ENCODE data around the gene STAMBP.
A peak's percentile ranks its signal among the peaks of the same experiment; 100 is the strongest.
"Not testable (repeated sequence)": the region's sequence is repeated elsewhere in the genome, so short reads cannot be mapped to it uniquely, and the experiment has no call there.

Gene STAMBP

DNA sequence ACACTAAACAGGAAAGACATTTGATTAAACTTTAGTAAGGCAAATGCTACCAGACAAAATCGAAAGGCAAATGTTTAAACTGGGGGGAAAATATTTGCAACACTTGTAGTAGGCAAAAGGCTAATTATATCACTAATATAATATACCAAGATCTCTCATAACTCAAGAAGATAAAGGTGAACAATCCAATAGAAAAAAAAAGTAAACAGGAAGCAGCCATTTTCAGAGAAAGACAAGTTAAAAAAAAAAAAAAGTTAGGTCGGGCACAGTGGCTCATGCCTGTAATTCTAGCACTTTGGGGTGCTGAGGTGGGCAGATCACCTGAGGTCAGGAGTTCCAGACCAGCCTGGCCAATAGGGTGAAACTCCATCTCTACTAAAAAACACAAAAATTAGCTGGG lies 59.6 kb downstream of the STAMBP start:
- DNase-seq = no peak

DNA sequence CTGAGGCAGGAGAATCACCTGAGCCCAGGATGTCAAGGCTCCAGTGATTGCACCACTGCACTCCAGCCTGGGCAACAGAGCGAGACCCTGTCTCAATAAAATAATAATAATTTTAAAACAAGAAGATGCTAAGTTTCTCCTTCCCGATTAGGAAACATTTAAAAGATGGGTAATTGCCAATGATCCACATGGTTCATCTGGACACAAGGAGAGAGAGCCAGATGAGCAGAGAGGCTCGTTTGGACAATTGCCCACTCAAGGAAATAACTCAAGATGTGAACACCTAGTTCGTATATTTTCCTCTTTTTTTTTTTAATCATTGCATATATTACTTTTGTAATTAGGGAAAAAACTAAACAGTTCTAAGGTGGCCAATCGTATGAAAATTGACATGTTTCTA lies 60.4 kb downstream of the STAMBP start:
- DNase-seq = no peak

DNA sequence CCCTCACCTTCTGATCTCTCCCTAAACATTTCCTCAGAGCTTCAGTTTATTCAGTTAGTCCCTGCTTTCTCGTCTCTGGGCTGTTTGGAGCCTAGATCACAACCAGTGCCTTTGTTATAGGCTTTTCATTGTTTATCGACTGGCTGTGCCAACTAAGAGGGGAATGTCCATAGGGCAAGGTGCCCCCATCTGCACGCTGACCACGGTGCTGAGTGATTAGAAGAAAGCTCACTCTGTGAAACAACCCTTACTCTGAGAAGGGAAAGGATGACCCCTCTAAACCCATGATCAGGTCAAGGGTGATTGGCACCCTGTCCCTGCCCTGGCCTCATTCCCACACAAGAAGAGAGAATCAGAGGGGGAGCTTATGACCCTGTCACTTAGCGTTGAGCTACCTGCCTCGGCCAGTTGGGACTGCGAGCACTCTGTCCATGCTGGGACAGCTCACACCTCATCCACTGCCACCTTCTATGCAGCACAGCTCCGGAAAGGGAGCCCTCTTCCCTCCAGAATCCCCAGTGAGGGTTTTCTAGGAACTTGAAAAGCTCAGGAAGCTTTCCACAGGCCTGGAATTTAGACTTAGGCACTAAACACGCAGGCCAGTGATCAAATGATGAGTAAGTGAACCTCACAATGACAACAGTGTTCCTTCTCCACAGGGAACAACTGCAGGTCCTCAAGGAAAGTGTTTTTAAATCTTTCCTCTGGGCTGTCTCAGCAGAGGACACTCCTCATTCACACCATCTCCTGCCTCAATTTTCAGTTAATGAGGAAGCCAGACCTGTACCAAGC lies 61.7 kb downstream of the STAMBP start:
- DNase-seq = no peak

DNA sequence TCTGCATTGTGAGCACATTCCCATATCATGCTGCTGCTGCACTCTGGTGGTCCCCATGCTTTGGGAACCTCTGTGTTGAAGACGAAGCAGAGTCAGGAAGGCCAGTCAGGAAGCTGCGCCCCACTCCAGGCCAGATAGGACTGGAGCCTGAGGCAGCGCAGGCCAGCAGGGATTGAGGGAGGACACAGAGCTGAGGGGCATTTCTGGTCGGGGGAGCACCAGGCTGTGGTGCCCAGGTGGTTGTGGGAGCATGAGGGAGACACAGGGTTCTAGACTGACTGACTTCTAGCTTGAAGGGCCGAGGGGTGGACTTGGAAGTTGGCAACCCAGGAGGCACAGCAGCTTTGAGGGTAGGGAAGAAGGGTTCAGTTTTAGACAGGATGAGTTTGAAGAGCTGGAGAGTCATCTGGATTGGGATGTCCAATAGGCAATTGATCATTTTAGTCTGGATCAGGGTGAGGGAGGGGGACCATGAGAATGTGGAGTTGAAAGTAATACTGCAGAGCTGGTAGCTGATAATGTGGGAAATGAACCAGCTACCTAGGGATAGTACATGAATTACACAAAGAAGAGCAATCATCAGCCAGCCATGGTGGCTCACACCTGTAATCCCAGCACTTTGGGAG lies 62.6 kb downstream of the STAMBP start:
- no peak for DNase-seq

DNA sequence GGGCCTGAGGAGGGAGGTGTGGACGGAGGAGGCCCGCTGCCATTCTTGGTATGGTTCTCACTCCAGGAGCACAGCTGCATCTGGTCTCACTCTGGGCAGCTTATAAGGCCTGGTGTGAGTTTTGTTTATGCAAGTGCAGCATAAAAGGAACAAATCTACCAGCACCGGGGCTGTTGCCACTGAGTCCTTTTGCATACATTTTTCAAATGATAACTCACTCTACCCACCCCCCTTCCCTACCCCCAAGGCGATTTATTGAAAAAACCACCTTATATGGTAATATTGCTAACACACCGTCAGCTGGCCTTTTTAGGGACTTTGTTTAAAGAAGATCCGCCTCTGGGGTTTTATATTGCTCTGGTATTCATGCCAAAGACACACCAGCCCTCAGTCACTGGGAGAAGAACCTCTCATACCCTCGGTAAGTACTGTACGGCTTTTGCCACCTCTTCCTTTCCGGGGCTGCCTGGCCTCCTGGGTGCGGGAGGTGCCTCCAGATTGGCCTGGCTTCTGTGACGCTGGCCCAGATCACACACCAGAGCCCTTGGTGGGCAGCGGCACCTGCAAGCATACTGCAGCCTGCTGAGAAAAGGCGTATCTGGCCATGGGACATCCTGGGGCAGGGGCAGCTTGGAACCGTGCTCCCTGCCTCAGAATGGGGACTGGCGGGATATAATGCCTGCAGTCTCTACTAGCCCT lies 64.0 kb downstream of the STAMBP start, which contains the start of gene ACTG2:
TSS of gene ACTG2 (plus strand) at position 378 of the 699 bp plus-strand sequence. CDS start 8,304 bp downstream, outside the sequence.
- DNase-seq = no peak

DNA sequence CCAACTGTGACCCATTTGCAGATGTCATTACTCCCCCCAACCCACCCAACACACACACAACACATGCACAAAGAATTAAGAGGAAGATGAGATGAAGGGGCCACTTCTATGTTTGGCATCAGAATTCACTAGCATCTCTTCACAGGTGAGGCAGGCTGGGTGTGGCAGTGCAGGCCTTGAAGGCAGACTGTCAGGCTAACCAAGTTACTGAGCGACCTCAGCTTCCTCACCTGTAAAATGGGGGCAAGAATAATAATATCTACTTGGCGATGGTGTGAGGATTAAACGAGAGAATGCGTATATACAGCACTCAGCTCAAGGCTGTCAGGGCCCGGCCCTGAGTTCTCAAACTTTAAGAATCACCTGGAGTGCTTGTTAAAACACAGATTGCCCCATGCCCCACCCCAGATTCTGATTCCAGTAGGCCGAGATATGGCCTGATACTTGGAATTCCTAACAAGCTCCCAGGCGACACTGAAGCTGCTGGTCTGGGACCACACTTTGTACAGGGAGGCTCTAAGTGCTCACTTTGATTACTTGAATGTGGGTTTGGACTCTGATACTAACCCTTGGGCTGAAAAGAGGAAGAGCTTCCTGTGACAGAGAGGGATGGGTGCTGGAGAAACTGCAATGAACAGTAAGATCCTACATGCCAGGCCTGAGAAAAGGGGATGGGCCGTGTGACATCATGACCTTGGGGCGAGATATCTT lies 65.2 kb downstream of the STAMBP start:
- no peak for DNase-seq

DNA sequence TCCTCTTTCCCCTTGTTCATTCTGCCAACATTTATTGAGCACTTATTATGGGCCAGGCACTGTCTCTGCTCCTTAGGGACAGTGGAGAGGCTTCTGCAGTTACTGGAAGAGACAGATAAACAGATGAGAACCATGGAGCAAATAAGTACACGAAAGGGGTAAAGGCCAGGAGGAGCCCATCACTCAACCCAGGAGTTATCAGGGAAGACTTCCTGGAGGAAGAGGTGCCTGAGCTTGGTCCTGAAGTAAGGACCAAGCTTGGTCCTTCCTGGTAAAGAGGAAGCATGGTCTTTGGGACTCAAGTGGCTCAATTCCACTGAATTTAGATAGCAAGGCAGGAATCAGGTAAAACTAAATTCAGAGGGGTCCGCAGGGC lies 65.7 kb downstream of the STAMBP start:
- no peak for DNase-seq

DNA sequence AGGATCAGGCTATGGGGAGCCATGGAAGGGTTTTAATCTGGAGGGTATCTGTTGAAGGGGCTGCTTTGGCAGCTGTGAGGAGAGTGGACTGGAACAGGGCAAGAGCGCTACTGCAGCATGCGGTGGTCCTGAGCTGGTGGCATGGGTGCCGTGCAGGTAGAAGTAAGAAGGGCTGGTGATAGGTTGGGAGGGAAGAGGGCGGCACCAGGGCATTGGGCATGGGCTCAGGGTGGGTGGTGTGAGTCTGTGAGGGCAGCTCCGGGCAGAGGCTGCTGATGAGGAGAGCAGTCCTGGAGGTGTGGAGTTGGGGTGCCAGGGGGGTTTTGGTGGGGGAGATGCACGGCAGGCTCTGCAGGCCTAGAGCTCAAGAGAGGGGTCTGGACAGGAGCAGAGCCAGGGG lies 66.1 kb downstream of the STAMBP start:
- DNase-seq = no peak

DNA sequence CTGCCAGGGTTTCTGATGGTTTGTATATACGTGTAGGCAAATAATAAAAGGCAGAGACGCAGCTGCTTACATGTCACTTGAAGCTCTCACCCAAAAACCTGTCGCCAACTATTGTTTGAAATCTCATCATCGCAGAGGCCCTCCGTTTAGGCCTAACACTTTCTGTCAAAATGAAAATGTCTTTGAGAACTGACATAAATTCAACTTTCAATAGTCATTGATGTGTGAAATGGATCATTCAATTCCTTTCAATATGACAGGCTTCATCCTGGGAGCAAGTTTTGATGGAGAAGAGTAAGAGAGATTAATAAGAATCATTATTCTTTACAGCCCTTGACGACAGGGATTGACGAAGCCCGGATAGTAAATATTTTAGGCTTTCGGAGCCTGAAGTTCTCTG lies 66.7 kb downstream of the STAMBP start:
- DNase-seq = no peak

DNA sequence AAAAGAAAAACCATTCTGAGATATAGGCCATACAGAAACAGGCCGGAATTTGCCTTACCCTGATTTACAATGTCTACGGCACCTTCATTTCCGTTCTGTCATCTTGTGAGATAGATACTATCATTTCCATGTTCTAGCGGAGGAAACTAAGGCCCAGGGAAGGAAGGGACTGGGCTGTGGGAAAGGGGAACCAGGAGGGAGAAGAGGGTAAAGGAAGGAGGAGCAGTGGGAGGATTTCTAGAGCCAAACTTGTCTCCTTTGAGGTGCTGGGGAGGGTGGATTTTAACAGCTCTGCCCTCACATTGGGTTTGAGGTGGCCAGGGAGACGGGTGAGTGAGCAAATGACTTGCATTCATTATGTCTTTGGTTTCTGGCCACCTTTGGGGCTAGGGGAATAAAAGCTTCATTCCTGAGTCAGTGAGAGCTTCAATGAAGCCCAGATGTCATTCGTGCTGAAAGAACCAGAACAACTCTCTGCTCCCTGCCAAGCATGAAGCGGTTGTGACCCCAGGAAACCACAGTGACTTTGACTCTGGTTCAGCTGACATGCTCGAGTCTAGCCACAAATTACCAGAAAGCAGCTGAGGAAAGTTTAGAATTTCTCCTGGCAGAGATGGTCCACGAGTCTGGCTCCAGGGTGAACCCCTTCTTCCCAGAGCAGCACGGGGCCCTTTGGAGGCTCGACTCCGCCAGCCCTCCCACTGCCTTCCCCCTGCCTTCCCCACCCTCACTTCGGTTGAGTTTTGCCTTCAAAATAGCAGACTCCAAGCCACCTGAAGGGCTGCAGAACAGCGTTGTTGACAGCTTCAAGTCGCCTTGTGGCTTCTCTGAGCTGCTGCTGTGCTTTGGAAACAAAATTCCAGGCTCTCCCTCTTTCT lies 67.8 kb downstream of the STAMBP start:
- no peak for DNase-seq

DNA sequence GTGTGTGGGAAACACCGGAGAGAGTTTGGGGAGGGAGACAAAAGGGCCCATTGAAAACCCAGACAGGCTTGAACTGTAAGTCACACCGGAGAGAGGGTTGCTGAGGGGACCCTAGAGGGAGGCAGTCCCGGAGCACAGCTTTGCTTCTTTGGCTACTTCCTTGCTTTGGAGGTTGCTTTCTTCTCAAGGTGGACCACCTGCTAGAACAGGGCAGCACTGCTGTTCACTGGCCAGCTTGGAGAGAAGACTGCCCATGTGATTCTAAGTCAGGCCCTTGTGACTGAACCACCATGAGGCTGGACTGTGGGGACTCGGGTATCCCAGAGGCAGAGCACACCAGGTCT lies 68.5 kb downstream of the STAMBP start:
- no peak for DNase-seq

DNA sequence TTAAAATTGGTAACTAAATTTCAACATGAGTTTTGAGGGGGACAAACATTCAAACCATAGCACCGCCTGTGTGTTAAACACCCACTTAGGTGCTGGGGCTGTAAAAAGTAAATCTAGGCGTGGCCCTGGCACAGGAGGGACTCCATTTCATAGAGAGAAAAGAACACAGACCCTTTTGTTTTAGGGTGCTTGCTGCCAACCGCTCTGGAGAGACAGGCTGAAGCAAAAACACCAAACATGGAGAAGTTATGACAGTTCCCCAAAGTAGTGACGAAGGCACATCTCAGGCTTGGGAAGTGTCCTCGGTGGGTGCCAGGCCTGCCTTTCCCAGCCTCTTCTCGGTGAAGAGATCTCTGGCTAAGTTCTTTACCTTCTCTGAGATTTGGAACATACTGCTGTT lies 69.2 kb downstream of the STAMBP start:
- DNase-seq = no peak

DNA sequence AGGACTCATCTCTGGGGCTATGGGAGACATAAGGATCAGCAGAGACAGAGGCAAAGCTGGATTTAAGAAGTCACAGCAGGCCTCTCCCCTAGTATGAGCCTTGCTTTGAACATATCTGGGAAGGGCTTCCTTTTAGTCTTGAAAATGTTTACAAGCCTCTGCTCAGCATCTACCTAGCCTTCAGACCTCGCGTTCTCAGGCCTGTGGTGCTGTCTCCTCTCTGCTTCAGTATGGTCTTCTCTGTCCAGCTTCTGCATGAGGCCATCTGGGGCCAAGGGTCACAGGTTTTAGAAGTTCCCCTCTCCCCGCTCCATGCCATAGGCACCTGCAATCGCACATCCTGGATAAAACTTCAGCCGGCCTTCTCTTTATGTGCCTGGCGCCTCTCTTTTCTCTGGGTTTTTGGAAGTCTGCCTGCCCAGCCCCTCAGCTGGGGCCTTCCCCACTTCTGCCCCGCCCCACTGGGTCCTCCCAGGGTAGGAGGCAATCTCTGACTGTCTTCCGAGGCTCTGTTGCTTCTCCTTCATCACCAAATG lies 71.1 kb downstream of the STAMBP start:
- no peak for DNase-seq

DNA sequence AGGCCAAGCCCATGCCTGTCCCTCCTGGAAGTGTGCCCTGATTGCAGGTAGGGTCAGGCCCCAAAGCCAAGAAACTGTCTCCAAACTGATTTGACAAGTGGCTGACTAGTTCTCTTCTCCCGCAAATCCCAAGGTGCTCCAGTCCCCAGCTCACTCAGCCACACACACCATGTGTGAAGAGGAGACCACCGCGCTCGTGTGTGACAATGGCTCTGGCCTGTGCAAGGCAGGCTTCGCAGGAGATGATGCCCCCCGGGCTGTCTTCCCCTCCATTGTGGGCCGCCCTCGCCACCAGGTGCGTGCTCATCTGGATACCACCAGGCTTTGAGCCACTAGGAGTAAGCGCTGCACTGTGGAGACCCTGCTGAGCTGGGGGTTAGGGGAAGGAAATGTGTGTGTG lies 72.4 kb downstream of the STAMBP start:
- DNase-seq = no peak

DNA sequence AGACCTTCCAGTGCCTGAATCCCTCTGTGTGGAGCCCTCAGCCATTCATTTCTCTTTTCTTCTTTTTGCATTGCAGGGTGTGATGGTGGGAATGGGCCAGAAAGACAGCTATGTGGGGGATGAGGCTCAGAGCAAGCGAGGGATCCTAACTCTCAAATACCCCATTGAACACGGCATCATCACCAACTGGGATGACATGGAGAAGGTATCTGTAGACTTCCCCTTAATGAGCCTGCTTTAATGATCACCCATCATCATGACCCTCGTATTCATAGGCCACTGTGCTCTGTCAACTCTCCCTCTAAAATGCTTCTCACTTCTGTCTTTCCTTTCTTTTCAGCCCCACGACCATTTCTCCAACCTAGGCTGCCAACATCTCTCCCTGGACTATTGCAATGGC lies 73.5 kb downstream of the STAMBP start:
- no peak for DNase-seq

DNA sequence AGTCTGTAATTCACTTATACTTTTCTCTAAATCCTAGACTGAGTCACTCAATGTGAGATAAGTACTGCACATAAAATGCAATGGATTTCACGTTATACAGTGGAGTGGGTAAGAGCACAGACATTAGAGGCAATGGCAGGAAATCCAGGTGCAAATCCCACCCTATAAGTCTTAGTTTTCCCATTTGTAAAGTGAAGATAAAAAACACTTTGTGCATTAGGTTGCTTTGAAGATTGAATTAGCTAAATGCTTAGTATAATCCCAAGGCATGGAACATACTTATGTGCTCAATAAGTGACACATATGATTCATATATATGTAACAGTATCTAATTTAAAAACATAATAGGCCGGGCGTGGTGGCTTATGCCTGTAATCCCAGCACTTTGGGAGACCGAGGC lies 74.6 kb downstream of the STAMBP start:
- no peak for DNase-seq

DNA sequence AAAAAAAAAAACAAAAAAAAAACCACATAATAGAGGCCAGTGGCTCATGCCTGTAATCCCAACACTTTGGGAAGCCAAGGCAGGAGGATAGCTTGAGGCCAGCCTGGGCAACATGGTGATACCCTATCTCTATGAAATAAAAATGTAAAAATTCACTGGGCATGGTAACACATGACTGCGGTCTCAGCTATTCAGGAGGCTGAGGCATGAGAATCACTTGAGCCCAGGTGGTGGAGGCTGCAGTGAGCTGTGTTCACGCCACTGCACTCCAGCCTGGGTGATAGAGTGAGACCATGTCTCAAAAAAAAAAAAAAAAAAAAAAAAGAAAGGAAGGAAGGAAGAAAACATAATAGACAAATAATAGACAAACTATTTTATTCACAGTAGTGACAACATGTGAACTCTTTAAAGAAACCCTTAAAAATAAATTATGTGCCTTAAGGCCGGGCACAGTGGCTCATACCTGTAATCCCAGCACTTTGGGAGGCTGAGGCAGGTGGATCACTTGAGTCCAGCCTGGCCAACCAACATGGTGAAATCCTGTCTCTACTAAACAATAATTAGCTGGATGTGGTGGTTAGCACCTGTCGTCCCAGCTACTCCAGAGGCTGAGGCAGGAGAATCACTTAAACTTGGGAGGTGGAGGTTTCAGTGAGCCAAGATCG lies 75.3 kb downstream of the STAMBP start:
- not testable (repeated sequence) for DNase-seq

DNA sequence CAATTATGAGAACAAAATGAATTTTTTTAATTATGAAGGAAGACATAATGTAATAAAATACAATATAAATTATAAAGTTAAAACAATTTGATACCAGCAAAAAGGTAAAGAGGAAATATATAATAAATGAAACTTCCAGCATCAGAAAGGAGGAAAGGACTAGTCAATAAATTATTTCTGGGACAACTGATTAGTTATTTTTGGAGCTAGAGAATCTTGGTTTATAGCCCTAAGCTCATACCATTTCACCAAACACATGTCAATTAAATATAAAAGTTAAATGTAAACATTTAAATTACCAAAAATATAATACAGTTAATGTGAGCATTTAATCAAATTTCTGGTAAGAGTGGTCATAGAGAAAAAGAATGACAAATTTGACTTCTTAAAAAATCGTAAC lies 76.2 kb downstream of the STAMBP start:
- no peak for DNase-seq

DNA sequence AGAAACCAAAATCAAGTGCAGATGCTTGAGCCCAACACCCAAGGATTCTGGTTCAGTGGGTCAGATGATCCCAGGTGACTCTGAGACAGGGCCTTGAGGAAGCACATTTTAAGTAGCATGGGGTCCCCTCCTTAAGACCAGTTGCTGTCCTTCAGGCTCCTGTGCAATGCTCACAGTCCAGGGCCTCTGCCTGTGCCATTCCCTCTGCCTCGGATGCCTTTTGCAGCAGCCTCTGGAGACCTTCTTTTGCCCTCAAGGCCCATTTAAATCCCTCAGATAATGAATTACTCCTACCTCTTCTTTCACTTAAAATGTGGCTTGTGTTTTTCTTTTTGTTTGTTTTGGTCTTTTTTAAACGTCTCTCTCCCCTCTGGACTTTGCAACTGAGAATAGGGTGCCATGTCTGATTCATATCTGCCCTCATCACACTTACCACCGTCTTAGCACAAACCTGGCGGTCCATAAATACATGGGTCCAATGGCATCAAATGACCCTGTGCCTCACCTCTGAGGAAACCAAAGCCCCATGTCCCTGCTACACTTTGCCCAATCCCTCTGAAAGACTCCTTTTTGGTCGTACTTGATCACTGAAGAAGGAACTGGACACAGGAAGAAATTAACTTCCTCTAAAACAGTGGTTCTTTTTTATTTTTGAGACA lies 78.2 kb downstream of the STAMBP start:
- no peak for DNase-seq

DNA sequence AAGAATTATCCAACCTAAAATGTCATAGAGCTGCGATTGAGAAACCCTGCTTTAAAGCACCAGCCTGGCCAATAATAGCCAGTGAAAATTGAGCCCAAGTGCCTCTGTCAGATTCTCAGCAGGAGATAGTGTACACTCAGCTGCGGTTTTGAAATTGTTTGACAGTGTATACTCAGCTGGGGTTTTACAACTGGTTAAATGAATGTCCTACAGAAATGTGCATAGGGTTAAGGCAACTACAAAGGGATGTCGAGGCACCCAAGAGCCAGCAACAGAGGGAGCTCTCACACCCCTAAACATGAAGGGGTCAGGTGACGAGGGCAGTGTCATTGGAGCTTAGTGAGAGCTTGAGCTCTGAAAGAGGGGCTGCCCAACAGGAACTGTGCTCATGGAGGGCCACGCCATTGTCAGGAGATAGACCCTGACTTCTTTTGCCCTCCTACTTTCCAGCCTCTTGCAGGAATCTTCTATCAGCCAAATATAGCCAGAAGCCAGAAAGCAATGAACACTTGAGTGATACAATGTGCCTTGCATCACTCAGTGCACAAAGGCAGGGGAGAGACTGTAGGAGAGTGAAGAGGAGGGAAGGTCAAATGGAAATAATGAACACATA lies 79.2 kb downstream of the STAMBP start:
- DNase-seq = peak; percentile 79 to 97 (median 82)
